ENCODE data around the gene BLNK. TPM values are rescaled to one million over a fixed set of nuclear protein-coding genes. Genes with fewer than 3 reads are reported as not detected.

BLNK gene
- total RNA-seq, 1 experiment from 2014 or later: 7.5 TPM

- no peak overlapping the region for H3K27ac Mint-ChIP-seq (ENCODE audit: unreplicated experiment)
- no peak overlapping the region for H3K4me3 Mint-ChIP-seq (ENCODE audit: low read depth, unreplicated experiment)
- BruUV-seq (replicated peaks): no TSS peak
- H3K36me3 Mint-ChIP-seq (ENCODE audit: insufficient read depth, unreplicated experiment): peaks cover 14% of the 10 kb centered on the region
- CTCF ChIA-PET: interaction anchor here (0.6 kb wide), 1 partner anchor 39 kb away, joined by 5 read pairs; no protein-coding TSS in a partner anchor
- TF ChIP-seq CTCF (IDR thresholded peaks at IDR 0.05; ENCODE audit: unreplicated experiment): no peak
- DNase-seq: no peak
- intact Hi-C loops (cut with micrococcal nuclease; ENCODE audit: unreplicated experiment): no loop called here
- H3K27me3 Mint-ChIP-seq (ENCODE audit: unreplicated experiment): no peaks in the 10 kb centered on the region
- no peaks in the 10 kb centered on the region for H3K9me3 Mint-ChIP-seq (ENCODE audit: low read depth, unreplicated experiment)
- peaks cover 53% of the 10 kb centered on the region for H3K4me1 Mint-ChIP-seq (ENCODE audit: low read depth, unreplicated experiment)
Observed at GRCh38 chr10:96268341-96268909, 2.9 kb downstream of the BLNK start.

GRCh38 chr10:96267234-96267705 is 4.1 kb downstream of the BLNK start:
- Mint-ChIP-seq H3K4me1 (ENCODE audit: low read depth, unreplicated experiment) (peaks cover 59% of the 10 kb centered on the region), H3K9me3 (ENCODE audit: low read depth, unreplicated experiment) (no peaks in the 10 kb centered on the region), H3K36me3 (ENCODE audit: insufficient read depth, unreplicated experiment) (peaks cover 14% of the 10 kb centered on the region), H3K4me3 (ENCODE audit: low read depth, unreplicated experiment) (peak overlapping the region; percentile 7), H3K27ac (ENCODE audit: unreplicated experiment) (peak overlapping the region; percentile 19), H3K27me3 (ENCODE audit: unreplicated experiment) (no peaks in the 10 kb centered on the region)
- DNase-seq: no peak
- CTCF ChIA-PET: interaction anchor here (1.4 kb wide), 1 partner anchor 38 kb away, joined by 4 read pairs; no protein-coding TSS in a partner anchor
- intact Hi-C loops (cut with micrococcal nuclease; ENCODE audit: unreplicated experiment): no loop called here
- TF ChIP-seq CTCF (IDR thresholded peaks at IDR 0.05; ENCODE audit: unreplicated experiment): no peak
- no TSS peak for BruUV-seq (replicated peaks)

GRCh38 chr10:96266118-96266770 is 5.1 kb downstream of the BLNK start:
- H3K9me3 Mint-ChIP-seq (ENCODE audit: low read depth, unreplicated experiment): no peaks in the 10 kb centered on the region
- H3K27ac Mint-ChIP-seq (ENCODE audit: unreplicated experiment): peak overlapping the region; percentile 50
- intact Hi-C loops (cut with micrococcal nuclease; ENCODE audit: unreplicated experiment): no loop called here
- TF ChIP-seq CTCF (IDR thresholded peaks at IDR 0.05; ENCODE audit: unreplicated experiment): no peak
- CTCF ChIA-PET: interaction anchor here (0.6 to 1.4 kb wide), 2 partner anchors 37 to 858 kb away, joined by 4 to 6 read pairs; no protein-coding TSS in a partner anchor
- DNase-seq: no peak
- no peak overlapping the region for H3K4me3 Mint-ChIP-seq (ENCODE audit: low read depth, unreplicated experiment)
- peaks cover 12% of the 10 kb centered on the region for H3K36me3 Mint-ChIP-seq (ENCODE audit: insufficient read depth, unreplicated experiment)
- no peaks in the 10 kb centered on the region for H3K27me3 Mint-ChIP-seq (ENCODE audit: unreplicated experiment)
- peaks cover 61% of the 10 kb centered on the region for H3K4me1 Mint-ChIP-seq (ENCODE audit: low read depth, unreplicated experiment)
- no TSS peak for BruUV-seq (replicated peaks)

GRCh38 chr10:96264938-96265337 is 6.4 kb downstream of the BLNK start:
- peaks cover 6% of the 10 kb centered on the region for H3K36me3 Mint-ChIP-seq (ENCODE audit: insufficient read depth, unreplicated experiment)
- H3K27ac Mint-ChIP-seq (ENCODE audit: unreplicated experiment): no peak overlapping the region
- peaks cover 57% of the 10 kb centered on the region for H3K4me1 Mint-ChIP-seq (ENCODE audit: low read depth, unreplicated experiment)
- H3K27me3 Mint-ChIP-seq (ENCODE audit: unreplicated experiment): no peaks in the 10 kb centered on the region
- no peaks in the 10 kb centered on the region for H3K9me3 Mint-ChIP-seq (ENCODE audit: low read depth, unreplicated experiment)
- no peak overlapping the region for H3K4me3 Mint-ChIP-seq (ENCODE audit: low read depth, unreplicated experiment)
- TF ChIP-seq CTCF (IDR thresholded peaks at IDR 0.05; ENCODE audit: unreplicated experiment): no peak
- CTCF ChIA-PET: no interaction called here
- intact Hi-C loops (cut with micrococcal nuclease; ENCODE audit: unreplicated experiment): no loop called here
- BruUV-seq (replicated peaks): no TSS peak
- no peak for DNase-seq

All from Calu3 (cell line).